SK-N-SH (cell line): ENCODE data around the gene SIRPA. TPM values are rescaled to one million over a fixed set of nuclear protein-coding genes. Genes with fewer than 3 reads are reported as not detected.

Source experiments
- CTCF ChIA-PET: fragments of 300-600, 350-600 bp; formaldehyde crosslinking; extraction: SDS; loops from one replicate; lab custom pipeline; 2021; lab: Yijun Ruan, JAX
- POLR2A ChIA-PET: fragments of 350-600 bp; sonication (Branson Sonifier 250); formaldehyde crosslinking; extraction: SDS; loops from one replicate; lab custom pipeline; 2020; ENCODE audit warnings: antibody characterized with exemption, inconsistent platforms; lab: Yijun Ruan, JAX
- DNase-seq: peaks from one replicate; pipeline ENCODE4 v3.0.0; 2012
- H2AFZ ChIP-seq: fragments of 200-600 bp; sonication (generic); 2 replicates; pipeline ENCODE4 v1.8.1; 2016; ENCODE audit warnings: antibody characterized with exemption, mild to moderate bottlenecking, low read depth
- H3F3A ChIP-seq: fragments of 200-600 bp; sonication (generic); replicated peaks from 2 replicates; pipeline ENCODE3; 2016; ENCODE audit warnings: antibody characterized with exemption, mild to moderate bottlenecking; ENCODE audit not compliant: insufficient read depth
- H3K27ac ChIP-seq, 2 experiments: fragments of 200-500 bp in 1 of 2; fragments of 200-600 bp in 1 of 2; sonication (Bioruptor generic) in 1 of 2; sonication (generic), shearing (Covaris generic) in 1 of 2; 2 replicates each; pipeline versions ENCODE4 v1.5.1 to v1.6.1; 2014 to 2016; ENCODE audit warnings: low read depth in 2 of 2, inconsistent platforms in 1 of 2, low read length in 1 of 2, mild to moderate bottlenecking in 1 of 2, mixed read lengths in 1 of 2
- H3K27me3 ChIP-seq: fragments of 200-600 bp; sonication (generic), shearing (Covaris generic); 2 replicates; pipeline ENCODE4 v1.6.1; 2016; ENCODE audit warnings: mixed run types; ENCODE audit not compliant: insufficient read depth
- H3K36me3 ChIP-seq, 2 experiments: fragments of 200-500 bp in 1 of 2; fragments of 200-600 bp in 1 of 2; sonication (Bioruptor generic) in 1 of 2; sonication (generic) in 1 of 2; replicated peaks in 1 of 2; 2 replicates each; pipeline versions ENCODE3 to v1.5.1; 2014 to 2016; ENCODE audit warnings: low read length in 1 of 2, mild to moderate bottlenecking in 1 of 2; ENCODE audit not compliant: insufficient read depth in 2 of 2, control insufficient read depth in 1 of 2
- H3K4me1 ChIP-seq, 2 experiments: fragments of 200-500 bp in 1 of 2; fragments of 200-600 bp in 1 of 2; sonication (Bioruptor generic) in 1 of 2; sonication (generic), shearing (Covaris generic) in 1 of 2; 2 replicates each; pipeline versions ENCODE4 v1.5.1 to v1.6.1; 2014 to 2016; ENCODE audit warnings: low read depth in 1 of 2, low read length in 1 of 2, mixed run types in 1 of 2; ENCODE audit not compliant: insufficient read depth in 2 of 2, control insufficient read depth in 1 of 2
- H3K4me2 ChIP-seq: fragments of 200-600 bp; sonication (generic), shearing (Covaris generic); 2 replicates; pipeline ENCODE4 v1.6.1; 2017; ENCODE audit warnings: mixed run types
- H3K4me3 ChIP-seq, 2 experiments: fragments of 200-500 bp in 1 of 2; fragments of 200-600 bp in 1 of 2; sonication (Bioruptor generic) in 1 of 2; sonication (generic), shearing (Covaris generic) in 1 of 2; 2 replicates each; pipeline versions ENCODE4 v1.5.1 to v1.8.1; 2014 to 2016; ENCODE audit warnings: low read depth in 2 of 2, inconsistent platforms in 1 of 2, low read length in 1 of 2, mild to moderate bottlenecking in 1 of 2, mixed read lengths in 1 of 2, moderate library complexity in 1 of 2
- H3K79me2 ChIP-seq: fragments of 200-600 bp; sonication (generic); 2 replicates; pipeline ENCODE4 v1.8.1; 2017; ENCODE audit warnings: mild to moderate bottlenecking; ENCODE audit not compliant: insufficient read depth
- H3K9ac ChIP-seq: fragments of 200-600 bp; sonication (generic); 2 replicates; pipeline ENCODE4 v1.6.1; 2017; ENCODE audit warnings: mixed run types
- H3K9me2 ChIP-seq: fragments of 200-600 bp; sonication (generic); 2 replicates; pipeline ENCODE4 v1.6.1; 2017; ENCODE audit warnings: mixed run types
- H3K9me3 ChIP-seq: fragments of 200-600 bp; sonication (generic); 2 replicates; pipeline ENCODE4 v1.6.1; 2017; ENCODE audit warnings: mixed run types, mild to moderate bottlenecking, moderate library complexity
- H4K20me1 ChIP-seq: fragments of 200-600 bp; sonication (generic); 2 replicates; pipeline ENCODE4 v1.6.1; 2017; ENCODE audit warnings: mild to moderate bottlenecking, mixed run types; ENCODE audit not compliant: insufficient read depth
- ELF1 ChIP-seq: IDR thresholded peaks from 2 replicates; pipeline ENCODE4 v1.4.0; 2012
- FOXJ3 ChIP-seq: sonication (generic); formaldehyde crosslinking; IDR thresholded peaks from 2 replicates; pipeline ENCODE4 v1.5.1; 2020; ENCODE audit warnings: mild to moderate bottlenecking, missing genetic modification reagents
- FOXM1 ChIP-seq: IDR thresholded peaks from 2 replicates; pipeline ENCODE4 v1.4.0; 2012; ENCODE audit warnings: low read depth, mild to moderate bottlenecking
- JUND ChIP-seq: IDR thresholded peaks from 2 replicates; pipeline ENCODE4 v1.4.0; 2012
- MEF2A ChIP-seq: IDR thresholded peaks from 2 replicates; pipeline ENCODE4 v1.4.0; 2012; ENCODE audit warnings: low read depth, borderline replicate concordance
- NRF1 ChIP-seq: IDR thresholded peaks from 2 replicates; pipeline ENCODE4 v1.6.1; 2012; ENCODE audit warnings: low read depth, mild to moderate bottlenecking, low read length
- RAD21 ChIP-seq: IDR thresholded peaks from 2 replicates; pipeline ENCODE4 v1.6.1; 2012; ENCODE audit warnings: mild to moderate bottlenecking, low read length
- YY1 ChIP-seq: IDR thresholded peaks from 2 replicates; pipeline ENCODE4 v1.4.0; 2012; ENCODE audit warnings: low read depth, mild to moderate bottlenecking
- WGBS: methylation state at CpG from one replicate; pipeline ENCODE4 v1.1.6; 2017; ENCODE audit warnings: low lambda C conversion rate; 5-methylcytosine and 5-hydroxymethylcytosine counted together
- polyA plus RNA-seq, 3 experiments: library from polyadenylated mRNA; depleted of rRNA; stranded (reverse); fragments of >200 nt; gene quantifications; 2 replicates each; pipeline ENCODE4 v1.2.3, GENCODE V29; 2012
- TF ChIP-seq, protein P1 (sequence below): IDR thresholded peaks from 2 replicates; pipeline ENCODE4 v1.4.0; 2012; ENCODE audit warnings: low read depth
- TF ChIP-seq, protein P2 (sequence below): fragments of 150-350 bp; IDR thresholded peaks from 2 replicates; pipeline ENCODE4 v1.6.1; 2016; ENCODE audit warnings: mild to moderate bottlenecking, low read depth, low read length
- TF ChIP-seq, protein P3 (sequence below): IDR thresholded peaks from 2 replicates; pipeline ENCODE4 v1.4.0; 2012; ENCODE audit warnings: low read depth, borderline replicate concordance

The SIRPA gene
- polyA plus RNA-seq, 1 of the 3 experiments (the other 2 are of a cell fraction): 9.1 TPM

DNA sequence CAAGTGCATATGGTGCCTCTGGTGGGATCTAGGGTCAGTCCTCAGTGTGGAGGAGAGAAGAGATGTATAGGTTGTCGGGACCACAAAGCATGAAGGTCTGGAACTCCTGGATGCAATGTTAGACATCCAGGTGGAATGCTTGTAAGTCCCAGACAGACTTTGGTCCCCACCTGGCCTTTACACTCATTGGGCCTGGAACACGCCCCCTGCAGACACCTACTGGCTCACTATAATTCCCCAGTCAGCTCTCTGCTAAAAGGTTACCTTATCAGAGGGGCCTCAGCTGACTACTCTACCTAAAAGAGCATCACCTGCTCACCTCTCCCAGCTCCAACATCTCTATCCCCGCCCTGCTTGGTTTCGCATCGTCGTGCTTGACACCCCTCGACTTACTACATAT, 41.7 kb upstream of the SIRPA start:
- Histone ChIP-seq H3K4me3 (no peak overlapping the region), H3K79me2 (no peaks in the 10 kb centered on the region), H3K9ac (no peak overlapping the region), H4K20me1 (no peaks in the 10 kb centered on the region), H3K27me3 (no peaks in the 10 kb centered on the region), H3K27ac (no peak overlapping the region), H3K9me2 (no peaks in the 10 kb centered on the region), H3K4me2 (no peak overlapping the region), H3F3A (no peaks in the 10 kb centered on the region), H3K36me3 (no peaks in the 10 kb centered on the region), H2AFZ (no peak overlapping the region), H3K4me1 (peaks cover 0 to 9% of the 10 kb centered on the region in 2 experiments; a peak in 1 of 4 replicates), H3K9me3 (no peaks in the 10 kb centered on the region)
- 70% methylated on average over 7 of the region's 7 CpGs for WGBS
- DNase-seq: no peak
- ChIA-PET POLR2A (no interaction called here), CTCF (interaction anchor here (1.0 to 1.9 kb wide), 3 partner anchors 14 to 76 kb away, joined by 3 to 5 read pairs (median 4); no protein-coding TSS in a partner anchor)
- no peak for TF ChIP-seq YY1
- no peak for TF ChIP-seq MEF2A
- TF ChIP-seq, protein P1, sequence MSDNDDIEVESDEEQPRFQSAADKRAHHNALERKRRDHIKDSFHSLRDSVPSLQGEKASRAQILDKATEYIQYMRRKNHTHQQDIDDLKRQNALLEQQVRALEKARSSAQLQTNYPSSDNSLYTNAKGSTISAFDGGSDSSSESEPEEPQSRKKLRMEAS: no peak
- no peak for TF ChIP-seq JUND
- TF ChIP-seq, protein P2, sequence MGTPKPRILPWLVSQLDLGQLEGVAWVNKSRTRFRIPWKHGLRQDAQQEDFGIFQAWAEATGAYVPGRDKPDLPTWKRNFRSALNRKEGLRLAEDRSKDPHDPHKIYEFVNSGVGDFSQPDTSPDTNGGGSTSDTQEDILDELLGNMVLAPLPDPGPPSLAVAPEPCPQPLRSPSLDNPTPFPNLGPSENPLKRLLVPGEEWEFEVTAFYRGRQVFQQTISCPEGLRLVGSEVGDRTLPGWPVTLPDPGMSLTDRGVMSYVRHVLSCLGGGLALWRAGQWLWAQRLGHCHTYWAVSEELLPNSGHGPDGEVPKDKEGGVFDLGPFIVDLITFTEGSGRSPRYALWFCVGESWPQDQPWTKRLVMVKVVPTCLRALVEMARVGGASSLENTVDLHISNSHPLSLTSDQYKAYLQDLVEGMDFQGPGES: no peak
- TF ChIP-seq FOXJ3 (CRISPR knock-in tag): no peak
- TF ChIP-seq RAD21: no peak
- TF ChIP-seq FOXM1: no peak

DNA sequence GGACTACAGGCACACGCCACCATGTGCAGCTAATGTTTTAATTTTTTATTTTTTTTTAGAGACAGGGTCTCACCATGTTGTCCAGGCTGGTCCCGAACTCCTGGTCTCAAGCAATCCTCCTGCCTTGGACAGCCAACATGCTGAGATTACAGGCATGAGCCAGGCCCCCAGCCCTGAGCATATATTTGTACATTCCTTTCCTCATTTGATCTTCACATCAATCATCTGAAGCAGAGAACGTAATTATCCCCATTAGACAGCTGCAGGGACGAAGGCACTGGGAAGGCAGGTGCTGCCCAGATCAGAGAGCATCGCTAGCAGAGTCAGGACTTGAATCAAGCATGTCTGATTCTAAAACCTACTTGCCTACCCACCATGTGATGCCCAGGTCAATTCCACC, 41.0 kb upstream of the SIRPA start:
- TF ChIP-seq ELF1: no peak
- TF ChIP-seq, protein P1: no peak
- TF ChIP-seq, protein P3, sequence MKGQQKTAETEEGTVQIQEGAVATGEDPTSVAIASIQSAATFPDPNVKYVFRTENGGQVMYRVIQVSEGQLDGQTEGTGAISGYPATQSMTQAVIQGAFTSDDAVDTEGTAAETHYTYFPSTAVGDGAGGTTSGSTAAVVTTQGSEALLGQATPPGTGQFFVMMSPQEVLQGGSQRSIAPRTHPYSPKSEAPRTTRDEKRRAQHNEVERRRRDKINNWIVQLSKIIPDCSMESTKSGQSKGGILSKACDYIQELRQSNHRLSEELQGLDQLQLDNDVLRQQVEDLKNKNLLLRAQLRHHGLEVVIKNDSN: no peak
- TF ChIP-seq NRF1: no peak
- TF ChIP-seq FOXJ3 (CRISPR knock-in tag): no peak
- H4K20me1 ChIP-seq: no peaks in the 10 kb centered on the region

More for the DNA sequence above, 41.0 kb upstream of the SIRPA start:
- Histone ChIP-seq H3K27ac (no peak overlapping the region), H3K79me2 (no peaks in the 10 kb centered on the region), H2AFZ (no peak overlapping the region), H3F3A (no peaks in the 10 kb centered on the region), H3K4me1 (peaks cover 0 to 9% of the 10 kb centered on the region in 2 experiments; a peak in 1 of 4 replicates), H3K27me3 (no peaks in the 10 kb centered on the region), H3K4me3 (no peak overlapping the region), H3K9me2 (no peaks in the 10 kb centered on the region), H3K4me2 (no peak overlapping the region), H3K9ac (no peak overlapping the region), H3K9me3 (no peaks in the 10 kb centered on the region), H3K36me3 (no peaks in the 10 kb centered on the region)
- no peak for DNase-seq
- ChIA-PET POLR2A (no interaction called here), CTCF (interaction anchor here (1.9 kb wide), 1 partner anchor 13 kb away, joined by 5 read pairs; no protein-coding TSS in a partner anchor)
- 43% methylated on average over 5 of the region's 5 CpGs for WGBS
